HUES48 (cell line): ENCODE measurements around the gene CCR5AS.
"Not testable (repeated sequence)": the region's sequence is repeated elsewhere in the genome, so short reads cannot be mapped to it uniquely, and the experiment has no call there.

Experiments used
- H3K27ac ChIP-seq: one replicate; pipeline ENCODE4 v1.7.0; 2013; ENCODE audit warnings: low read depth, low read length, inconsistent platforms
- H3K27me3 ChIP-seq: 2 replicates; pipeline ENCODE4 v1.6.1; 2013; ENCODE audit warnings: mild to moderate bottlenecking, low read length; ENCODE audit not compliant: control insufficient read depth, insufficient read depth
- H3K36me3 ChIP-seq: 2 replicates; pipeline ENCODE4 v1.6.1; 2013; ENCODE audit warnings: low read length; ENCODE audit not compliant: control insufficient read depth, insufficient read depth
- H3K4me1 ChIP-seq: 2 replicates; pipeline ENCODE4 v1.6.1; 2013; ENCODE audit warnings: mild to moderate bottlenecking, low read length; ENCODE audit not compliant: control insufficient read depth, insufficient read depth
- H3K4me3 ChIP-seq: 2 replicates; pipeline ENCODE4 v1.5.1; 2013; ENCODE audit warnings: mild to moderate bottlenecking, low read depth, low read length
- H3K9ac ChIP-seq: 2 replicates; pipeline ENCODE4 v1.6.1; 2013; ENCODE audit warnings: mild to moderate bottlenecking, low read depth, low read length, moderate library complexity
- H3K9me3 ChIP-seq: 2 replicates; pipeline ENCODE4 v1.6.1; 2013; ENCODE audit warnings: low read length; ENCODE audit not compliant: control insufficient read depth, insufficient read depth

CCR5AS gene

GRCh38 chr3:46414739-46415138 is 7.9 kb upstream of the CCR5AS start:
- H3K4me1 ChIP-seq, result peaks cover 11% of the 10 kb centered on the region; the same call in 1 of the 2 replicates
- H3K36me3 ChIP-seq, result no peaks in the 10 kb centered on the region
- no peak overlapping the region for H3K4me3 ChIP-seq
- H3K27me3 ChIP-seq, result no peaks in the 10 kb centered on the region
- H3K27ac ChIP-seq, result no peak overlapping the region
- H3K9ac ChIP-seq, result no peak overlapping the region
- no peaks in the 10 kb centered on the region for H3K9me3 ChIP-seq

GRCh38 chr3:46413951-46414350 is 7.1 kb upstream of the CCR5AS start:
- H3K9ac ChIP-seq, result no peak overlapping the region
- H3K4me1 ChIP-seq, result peaks cover 11% of the 10 kb centered on the region; the same call in 1 of the 2 replicates
- no peak overlapping the region for H3K27ac ChIP-seq
- H3K36me3 ChIP-seq, result no peaks in the 10 kb centered on the region
- H3K9me3 ChIP-seq, result no peaks in the 10 kb centered on the region
- H3K4me3 ChIP-seq, result no peak overlapping the region
- no peaks in the 10 kb centered on the region for H3K27me3 ChIP-seq

- no peak overlapping the region for H3K27ac ChIP-seq
- no peaks in the 10 kb centered on the region for H3K9me3 ChIP-seq
- no peak overlapping the region for H3K4me3 ChIP-seq
- H3K36me3 ChIP-seq, result no peaks in the 10 kb centered on the region
- H3K9ac ChIP-seq, result no peak overlapping the region
- H3K4me1 ChIP-seq, result peaks cover under 1% of the 10 kb centered on the region; the same call in 1 of the 2 replicates
- no peaks in the 10 kb centered on the region for H3K27me3 ChIP-seq
Measured at GRCh38 chr3:46412786-46413298, 6.0 kb upstream of the CCR5AS start.

GRCh38 chr3:46411271-46411670 is 4.4 kb upstream of the CCR5AS start:
- H3K4me1 ChIP-seq, result no peaks in the 10 kb centered on the region
- no peaks in the 10 kb centered on the region for H3K9me3 ChIP-seq
- no peak overlapping the region for H3K9ac ChIP-seq
- no peaks in the 10 kb centered on the region for H3K27me3 ChIP-seq
- H3K27ac ChIP-seq, result no peak overlapping the region
- H3K36me3 ChIP-seq, result no peaks in the 10 kb centered on the region
- no peak overlapping the region for H3K4me3 ChIP-seq

GRCh38 chr3:46410669-46411068 is 3.8 kb upstream of the CCR5AS start:
- H3K27me3 ChIP-seq, result no peaks in the 10 kb centered on the region
- H3K9ac ChIP-seq, result no peak overlapping the region
- H3K27ac ChIP-seq, result no peak overlapping the region
- no peaks in the 10 kb centered on the region for H3K9me3 ChIP-seq
- no peaks in the 10 kb centered on the region for H3K4me1 ChIP-seq
- no peaks in the 10 kb centered on the region for H3K36me3 ChIP-seq
- H3K4me3 ChIP-seq, result no peak overlapping the region

- Histone ChIP-seq H3K4me1 (no peaks in the 10 kb centered on the region), H3K27ac (no peak overlapping the region), H3K27me3 (no peaks in the 10 kb centered on the region), H3K4me3 (no peak overlapping the region), H3K36me3 (no peaks in the 10 kb centered on the region), H3K9me3 (no peaks in the 10 kb centered on the region), H3K9ac (no peak overlapping the region)
Measured at GRCh38 chr3:46409739-46410489, 3.0 kb upstream of the CCR5AS start.

GRCh38 chr3:46408853-46409252 is 2.0 kb upstream of the CCR5AS start:
- no peaks in the 10 kb centered on the region for H3K36me3 ChIP-seq
- H3K4me1 ChIP-seq, result no peaks in the 10 kb centered on the region
- no peak overlapping the region for H3K9ac ChIP-seq
- H3K27me3 ChIP-seq, result no peaks in the 10 kb centered on the region
- no peaks in the 10 kb centered on the region for H3K9me3 ChIP-seq
- no peak overlapping the region for H3K27ac ChIP-seq
- H3K4me3 ChIP-seq, result no peak overlapping the region

- Histone ChIP-seq H3K4me1 (no peaks in the 10 kb centered on the region), H3K4me3 (no peak overlapping the region), H3K27me3 (no peaks in the 10 kb centered on the region), H3K9ac (no peak overlapping the region), H3K36me3 (no peaks in the 10 kb centered on the region), H3K9me3 (no peaks in the 10 kb centered on the region), H3K27ac (no peak overlapping the region)
Measured at GRCh38 chr3:46407970-46408369, 1.1 kb upstream of the CCR5AS start.

- Histone ChIP-seq H3K9me3 (no peaks in the 10 kb centered on the region), H3K4me3 (no peak overlapping the region), H3K27me3 (no peaks in the 10 kb centered on the region), H3K36me3 (no peaks in the 10 kb centered on the region), H3K4me1 (no peaks in the 10 kb centered on the region), H3K9ac (no peak overlapping the region), H3K27ac (no peak overlapping the region)
Measured at GRCh38 chr3:46406443-46406787, 451 bp downstream of the CCR5AS start.

- Histone ChIP-seq H3K9ac (no peak overlapping the region), H3K27me3 (no peaks in the 10 kb centered on the region), H3K36me3 (no peaks in the 10 kb centered on the region), H3K27ac (no peak overlapping the region), H3K4me3 (no peak overlapping the region), H3K9me3 (no peaks in the 10 kb centered on the region), H3K4me1 (no peaks in the 10 kb centered on the region)
Measured at GRCh38 chr3:46405301-46406019, 1.4 kb downstream of the CCR5AS start.

- not testable (repeated sequence) for H3K4me3 ChIP-seq, H3K4me1 ChIP-seq, H3K9me3 ChIP-seq, H3K9ac ChIP-seq, H3K36me3 ChIP-seq, H3K27me3 ChIP-seq, H3K27ac ChIP-seq
Measured at GRCh38 chr3:46402902-46403301, 4.0 kb downstream of the CCR5AS start.
